Peyer's patch (tissue), 4 donors: ENCODE measurements around the gene PPP5C. TPM values are rescaled to one million over a fixed set of nuclear protein-coding genes. Genes with fewer than 3 reads are reported as not detected.

ENCODE experiments used
- DNase-seq, 3 donors: peaks; one replicate each; pipeline ENCODE4 v3.0.0-alpha.2; 2017 to 2019
- H3K27ac ChIP-seq, 4 donors: fragments of 200-600 bp; sonication (generic); one replicate each; pipeline ENCODE4 v1.5.1; 2016 to 2019
- H3K27me3 ChIP-seq, 2 donors: fragments of 200-600 bp; sonication (generic); one replicate each; pipeline ENCODE4 v1.5.1; 2019
- H3K36me3 ChIP-seq, 3 donors: fragments of 200-600 bp; sonication (generic); one replicate each; pipeline ENCODE4 v1.5.1; 2016 to 2019
- H3K4me1 ChIP-seq, 4 donors: fragments of 200-600 bp; sonication (generic); one replicate each; pipeline ENCODE4 v1.5.1; 2016 to 2019
- H3K4me3 ChIP-seq, 4 donors: fragments of 200-600 bp; sonication (generic); 1 replicate in 3 of 4; 2 replicates in 1 of 4; pipeline ENCODE4 v1.5.1; 2016 to 2019; ENCODE audit warnings: mild to moderate bottlenecking in 1 of 4
- H3K9me3 ChIP-seq, 4 donors: fragments of 200-600 bp; sonication (generic); one replicate each; pipeline ENCODE4 v1.5.1; 2016 to 2019; ENCODE audit warnings: mild to moderate bottlenecking in 1 of 4
- POLR2A ChIP-seq, 2 donors: fragments of 450-650 bp; IDR thresholded peaks; one replicate each; pipeline ENCODE4 v1.5.1; 2017; ENCODE audit warnings: antibody characterized with exemption in 2 of 2, mild to moderate bottlenecking in 2 of 2, moderate library complexity in 2 of 2
- total RNA-seq, 4 donors: library from RNA; depleted of rRNA; stranded (reverse); fragments of >200 nt; gene quantifications; one replicate each; pipeline ENCODE4 v1.1.0, GENCODE V29; 2016
- TF ChIP-seq, protein P1 (sequence below), 6 experiments: fragments of 450-650 bp in 4 of 6; fragments of 200-600 bp in 2 of 6; sonication (generic) in 1 of 6; IDR thresholded peaks; one replicate each; pipeline ENCODE4 v1.5.1; 2017 to 2019; ENCODE audit warnings: antibody characterized with exemption in 6 of 6, mild to moderate bottlenecking in 3 of 6, moderate library complexity in 1 of 6

The PPP5C gene
- total RNA-seq, 4 donors from 2014 or later, result 68.8 to 214 (median 129) TPM

DNA sequence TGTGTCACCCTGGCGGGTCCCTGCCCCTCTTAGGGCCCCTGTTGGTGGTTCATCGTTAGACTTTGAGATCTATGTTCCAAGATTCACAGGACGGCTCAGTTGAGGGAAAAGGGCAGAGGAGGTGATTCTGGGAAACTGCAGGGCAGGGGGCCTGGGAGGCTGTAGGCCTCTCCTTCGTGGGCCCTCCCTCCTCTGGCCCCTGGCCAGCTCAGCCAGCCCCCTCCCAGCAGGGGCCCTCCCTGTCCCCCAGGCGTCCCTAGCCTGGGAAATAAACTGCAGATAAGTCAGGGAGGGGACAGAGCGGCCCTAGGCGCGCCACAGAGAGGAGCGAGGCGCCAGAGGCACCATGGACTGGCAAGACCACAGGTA lies 43.6 kb upstream of the PPP5C start:
- Histone ChIP-seq H3K36me3 (peaks cover 0 to 24% (median 0%) of the 10 kb centered on the region in 3 donors), H3K27ac (peak overlapping the region; percentile 38 to 81 (median 74)), H3K9me3 (no peaks in the 10 kb centered on the region), H3K4me3 (peak overlapping the region in 2 of 4 donors; percentile 27 to 35), H3K4me1 (peaks cover 0 to 44% (median 1%) of the 10 kb centered on the region in 4 donors), H3K27me3 (no peaks in the 10 kb centered on the region)
- TF ChIP-seq, protein P1, sequence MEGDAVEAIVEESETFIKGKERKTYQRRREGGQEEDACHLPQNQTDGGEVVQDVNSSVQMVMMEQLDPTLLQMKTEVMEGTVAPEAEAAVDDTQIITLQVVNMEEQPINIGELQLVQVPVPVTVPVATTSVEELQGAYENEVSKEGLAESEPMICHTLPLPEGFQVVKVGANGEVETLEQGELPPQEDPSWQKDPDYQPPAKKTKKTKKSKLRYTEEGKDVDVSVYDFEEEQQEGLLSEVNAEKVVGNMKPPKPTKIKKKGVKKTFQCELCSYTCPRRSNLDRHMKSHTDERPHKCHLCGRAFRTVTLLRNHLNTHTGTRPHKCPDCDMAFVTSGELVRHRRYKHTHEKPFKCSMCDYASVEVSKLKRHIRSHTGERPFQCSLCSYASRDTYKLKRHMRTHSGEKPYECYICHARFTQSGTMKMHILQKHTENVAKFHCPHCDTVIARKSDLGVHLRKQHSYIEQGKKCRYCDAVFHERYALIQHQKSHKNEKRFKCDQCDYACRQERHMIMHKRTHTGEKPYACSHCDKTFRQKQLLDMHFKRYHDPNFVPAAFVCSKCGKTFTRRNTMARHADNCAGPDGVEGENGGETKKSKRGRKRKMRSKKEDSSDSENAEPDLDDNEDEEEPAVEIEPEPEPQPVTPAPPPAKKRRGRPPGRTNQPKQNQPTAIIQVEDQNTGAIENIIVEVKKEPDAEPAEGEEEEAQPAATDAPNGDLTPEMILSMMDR (IDR thresholded peaks at IDR 0.05), result no peak
- TF ChIP-seq POLR2A (IDR thresholded peaks at IDR 0.05), result no peak
- no peak for DNase-seq

DNA sequence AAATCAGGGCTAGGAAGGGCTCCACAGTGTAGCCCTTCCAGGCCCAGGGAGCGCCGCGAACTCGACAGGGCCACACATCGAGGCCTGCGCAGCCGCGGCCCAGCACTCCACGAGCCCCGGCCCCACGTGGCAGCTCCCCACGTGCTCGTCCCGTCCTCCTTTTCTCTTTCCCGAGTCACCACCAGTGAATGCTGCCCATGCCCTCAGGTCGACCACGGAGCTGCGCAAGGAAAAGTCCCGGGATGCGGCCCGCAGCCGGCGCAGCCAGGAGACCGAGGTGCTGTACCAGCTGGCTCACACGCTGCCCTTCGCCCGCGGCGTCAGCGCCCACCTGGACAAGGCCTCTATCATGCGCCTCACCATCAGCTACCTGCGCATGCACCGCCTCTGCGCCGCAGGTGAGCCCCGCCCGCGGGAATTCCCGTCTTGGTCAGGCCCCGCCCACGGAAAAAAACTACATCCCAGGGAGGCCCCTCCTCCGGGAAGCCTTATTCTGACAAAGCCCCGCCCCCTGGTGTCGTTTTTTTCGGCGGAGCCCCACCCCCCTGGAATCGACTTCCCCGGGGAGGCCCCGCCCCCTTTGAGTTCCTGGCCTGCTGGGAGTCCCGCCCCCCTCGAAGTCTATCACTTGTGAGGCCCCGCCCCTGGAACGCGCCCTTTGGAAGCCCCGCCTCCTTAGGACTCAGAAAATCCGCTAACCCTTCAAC lies 43.0 kb upstream of the PPP5C start:
- Histone ChIP-seq H3K4me1 (peaks cover 0 to 39% (median 0%) of the 10 kb centered on the region in 4 donors), H3K27ac (peak overlapping the region; percentile 38 to 81 (median 74)), H3K27me3 (no peaks in the 10 kb centered on the region), H3K9me3 (no peaks in the 10 kb centered on the region), H3K4me3 (peak overlapping the region in 2 of 4 donors; percentile 27 to 35), H3K36me3 (peaks cover 0 to 29% (median 0%) of the 10 kb centered on the region in 3 donors)
- DNase-seq, result peak in 2 of 3 donors; percentile 94
- TF ChIP-seq POLR2A (IDR thresholded peaks at IDR 0.05), result peak in 1 of 2 donors; percentile 78
- TF ChIP-seq, protein P1 (IDR thresholded peaks at IDR 0.05), result no peak

DNA sequence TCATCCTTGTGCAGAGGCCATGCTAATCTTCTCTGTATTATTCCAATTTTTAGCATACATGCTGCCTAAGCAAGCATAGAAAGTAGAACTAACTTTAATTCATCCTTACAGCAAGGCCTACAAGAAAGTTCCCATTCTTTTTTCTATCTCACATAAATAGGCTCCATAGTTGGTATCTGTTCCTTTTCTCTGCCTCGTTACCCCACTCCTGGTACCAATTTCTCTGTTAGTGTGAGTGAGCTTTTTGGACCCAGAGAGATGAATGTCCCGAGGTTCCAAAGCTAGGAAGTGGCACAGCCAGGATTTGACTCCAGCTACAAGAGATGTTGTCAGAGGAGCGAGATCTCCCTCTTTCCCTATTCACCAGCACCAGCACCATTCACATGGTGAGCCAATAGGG lies 40.4 kb upstream of the PPP5C start:
- no peak overlapping the region for H3K27ac ChIP-seq
- no peak overlapping the region for H3K4me3 ChIP-seq
- peaks cover 0 to 33% (median 0%) of the 10 kb centered on the region in 3 donors for H3K36me3 ChIP-seq
- H3K9me3 ChIP-seq, result no peaks in the 10 kb centered on the region
- TF ChIP-seq POLR2A (IDR thresholded peaks at IDR 0.05), result no peak
- TF ChIP-seq, protein P1 (IDR thresholded peaks at IDR 0.05), result no peak
- H3K4me1 ChIP-seq, result peaks cover 0 to 20% (median 0%) of the 10 kb centered on the region in 4 donors
- no peak for DNase-seq
- H3K27me3 ChIP-seq, result no peaks in the 10 kb centered on the region

DNA sequence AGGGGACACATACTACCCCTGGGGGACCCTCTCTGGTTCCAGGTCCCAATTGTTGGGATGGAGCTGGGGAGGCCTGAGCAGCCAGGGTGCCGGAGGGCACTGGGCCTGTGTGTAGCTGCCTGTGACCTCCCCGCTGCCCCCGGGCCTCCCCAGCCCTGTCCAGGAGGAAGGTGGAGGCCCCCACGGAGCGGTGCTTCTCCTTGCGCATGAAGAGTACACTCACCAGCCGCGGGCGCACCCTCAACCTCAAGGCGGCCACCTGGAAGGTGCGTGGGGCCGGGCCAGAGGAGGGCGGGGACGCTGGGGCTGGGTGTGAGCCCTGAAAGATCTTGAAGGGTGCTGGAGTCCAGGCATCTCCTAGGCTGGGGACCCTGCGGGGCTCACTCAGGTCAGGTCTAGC lies 38.4 kb upstream of the PPP5C start:
- no peak overlapping the region for H3K27ac ChIP-seq
- H3K36me3 ChIP-seq, result peaks cover 0 to 36% (median 0%) of the 10 kb centered on the region in 3 donors
- no peaks in the 10 kb centered on the region for H3K27me3 ChIP-seq

DNA sequence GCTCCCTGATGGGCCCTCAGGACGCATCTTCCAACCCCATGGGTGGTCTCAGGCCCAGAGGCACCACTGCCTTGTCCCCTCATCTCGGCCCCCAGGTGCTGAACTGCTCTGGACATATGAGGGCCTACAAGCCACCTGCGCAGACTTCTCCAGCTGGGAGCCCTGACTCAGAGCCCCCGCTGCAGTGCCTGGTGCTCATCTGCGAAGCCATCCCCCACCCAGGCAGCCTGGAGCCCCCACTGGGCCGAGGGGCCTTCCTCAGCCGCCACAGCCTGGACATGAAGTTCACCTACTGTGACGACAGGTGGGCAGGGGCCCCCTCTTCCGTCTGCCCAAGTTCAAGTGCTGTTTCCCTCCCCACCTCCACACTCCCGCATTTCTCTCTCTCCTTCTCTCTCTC lies 37.8 kb upstream of the PPP5C start:
- Histone ChIP-seq H3K36me3 (peaks cover 0 to 36% (median 0%) of the 10 kb centered on the region in 3 donors), H3K9me3 (no peaks in the 10 kb centered on the region), H3K27ac (no peak overlapping the region), H3K4me1 (no peaks in the 10 kb centered on the region), H3K4me3 (no peak overlapping the region), H3K27me3 (no peaks in the 10 kb centered on the region)
- TF ChIP-seq POLR2A (IDR thresholded peaks at IDR 0.05), result no peak
- TF ChIP-seq, protein P1 (IDR thresholded peaks at IDR 0.05), result no peak
- DNase-seq, result no peak

More for the DNA sequence above, 38.4 kb upstream of the PPP5C start:
- no peak for DNase-seq
- H3K4me1 ChIP-seq, result peaks cover 0 to 5% (median 0%) of the 10 kb centered on the region in 4 donors
- H3K9me3 ChIP-seq, result no peaks in the 10 kb centered on the region
- H3K4me3 ChIP-seq, result no peak overlapping the region
- TF ChIP-seq POLR2A (IDR thresholded peaks at IDR 0.05), result no peak
- TF ChIP-seq, protein P1 (IDR thresholded peaks at IDR 0.05), result no peak
